IPS-15b (cell line): ENCODE results near the gene NLN.

Experiments used
- H3K27me3 ChIP-seq: one replicate; pipeline ENCODE4 v1.6.1; 2013; ENCODE audit warnings: low read length; ENCODE audit not compliant: control insufficient read depth, insufficient read depth
- H3K36me3 ChIP-seq: one replicate; pipeline ENCODE4 v1.6.1; 2013; ENCODE audit warnings: low read length; ENCODE audit not compliant: control insufficient read depth, insufficient read depth
- H3K4me1 ChIP-seq: one replicate; pipeline ENCODE4 v1.6.1; 2013; ENCODE audit warnings: mild to moderate bottlenecking, low read length; ENCODE audit not compliant: control insufficient read depth, insufficient read depth
- H3K4me3 ChIP-seq: one replicate; pipeline ENCODE4 v1.5.1; 2013; ENCODE audit warnings: low read depth, low read length
- H3K9ac ChIP-seq: one replicate; pipeline ENCODE4 v1.6.1; 2013; ENCODE audit warnings: low read depth, mild to moderate bottlenecking, low read length
- H3K9me3 ChIP-seq: one replicate; pipeline ENCODE4 v1.6.1; 2013; ENCODE audit warnings: mild to moderate bottlenecking, low read length; ENCODE audit not compliant: control insufficient read depth, insufficient read depth

Gene NLN

GRCh38 chr5:65736011-65736410, 14.0 kb downstream of the NLN start:
- Histone ChIP-seq H3K4me1 (peaks cover 3% of the 10 kb centered on the region), H3K4me3 (no peak overlapping the region), H3K36me3 (no peaks in the 10 kb centered on the region), H3K9me3 (no peaks in the 10 kb centered on the region), H3K27me3 (no peaks in the 10 kb centered on the region), H3K9ac (no peak overlapping the region)

- H3K27me3 ChIP-seq, result no peaks in the 10 kb centered on the region
- H3K36me3 ChIP-seq, result no peaks in the 10 kb centered on the region
- no peak overlapping the region for H3K4me3 ChIP-seq
- no peaks in the 10 kb centered on the region for H3K9me3 ChIP-seq
- H3K4me1 ChIP-seq, result peaks cover 3% of the 10 kb centered on the region
- no peak overlapping the region for H3K9ac ChIP-seq
Observed at GRCh38 chr5:65737842-65738241, 15.8 kb downstream of the NLN start.

DNA sequence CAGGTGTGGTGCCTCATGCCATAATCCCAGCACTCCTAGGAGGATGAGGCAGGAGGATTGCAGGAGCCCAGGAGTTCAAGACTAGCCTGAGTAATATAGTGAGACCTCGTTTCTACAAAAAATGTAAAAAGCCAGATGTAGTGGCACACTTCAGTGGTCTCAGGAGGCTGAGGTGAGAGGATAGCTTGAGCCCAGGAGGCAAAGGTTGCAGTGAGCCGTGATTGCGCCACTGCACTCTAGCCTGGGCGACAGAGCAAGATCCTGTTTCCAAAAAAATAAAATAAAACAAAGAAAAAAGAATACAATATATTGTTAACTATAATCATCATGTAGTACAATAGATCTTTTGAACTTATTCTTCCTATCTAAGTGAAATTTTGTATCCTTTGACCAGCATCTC, 16.3 kb downstream of the NLN start:
- H3K4me1 ChIP-seq, result peaks cover 3% of the 10 kb centered on the region
- H3K36me3 ChIP-seq, result no peaks in the 10 kb centered on the region
- no peak overlapping the region for H3K4me3 ChIP-seq
- no peaks in the 10 kb centered on the region for H3K27me3 ChIP-seq
- no peak overlapping the region for H3K9ac ChIP-seq
- H3K9me3 ChIP-seq, result no peaks in the 10 kb centered on the region

DNA sequence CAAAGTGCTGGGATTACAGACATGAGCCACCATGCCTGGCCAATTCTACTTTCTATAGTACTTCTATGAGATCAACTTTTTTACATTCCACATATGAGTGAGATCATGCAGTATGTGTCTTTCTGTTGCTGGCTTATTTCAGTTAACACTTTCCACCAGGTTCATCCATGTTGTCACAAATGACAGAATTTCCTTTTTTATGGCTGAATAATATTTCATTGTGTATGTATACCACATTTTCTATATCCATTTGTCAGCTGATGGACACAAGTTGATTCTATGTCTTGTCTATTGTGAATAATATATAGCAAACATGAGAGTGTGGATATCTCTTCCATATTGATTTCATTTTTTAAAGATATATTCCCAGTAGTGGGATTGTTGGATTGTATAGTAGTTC, 17.2 kb downstream of the NLN start:
- H3K4me1 ChIP-seq, result peaks cover 3% of the 10 kb centered on the region
- no peak overlapping the region for H3K4me3 ChIP-seq

GRCh38 chr5:65742565-65743231, 20.7 kb downstream of the NLN start:
- no peak overlapping the region for H3K9ac ChIP-seq
- no peak overlapping the region for H3K4me3 ChIP-seq
- no peaks in the 10 kb centered on the region for H3K9me3 ChIP-seq
- no peaks in the 10 kb centered on the region for H3K4me1 ChIP-seq
- H3K27me3 ChIP-seq, result no peaks in the 10 kb centered on the region
- no peaks in the 10 kb centered on the region for H3K36me3 ChIP-seq

More for the DNA sequence above, 17.2 kb downstream of the NLN start:
- Histone ChIP-seq H3K27me3 (no peaks in the 10 kb centered on the region), H3K9me3 (no peaks in the 10 kb centered on the region), H3K9ac (no peak overlapping the region), H3K36me3 (no peaks in the 10 kb centered on the region)

- Histone ChIP-seq H3K4me3 (no peak overlapping the region), H3K36me3 (no peaks in the 10 kb centered on the region), H3K27me3 (no peaks in the 10 kb centered on the region), H3K9me3 (no peaks in the 10 kb centered on the region), H3K9ac (no peak overlapping the region), H3K4me1 (no peaks in the 10 kb centered on the region)
Observed at GRCh38 chr5:65749221-65749844, 27.3 kb downstream of the NLN start.

- no peaks in the 10 kb centered on the region for H3K4me1 ChIP-seq
- no peaks in the 10 kb centered on the region for H3K9me3 ChIP-seq
- H3K9ac ChIP-seq, result no peak overlapping the region
- H3K36me3 ChIP-seq, result no peaks in the 10 kb centered on the region
- H3K4me3 ChIP-seq, result no peak overlapping the region
- H3K27me3 ChIP-seq, result no peaks in the 10 kb centered on the region
Observed at GRCh38 chr5:65749956-65750355, 28.0 kb downstream of the NLN start.

GRCh38 chr5:65750938-65751337, 28.9 kb downstream of the NLN start:
- Histone ChIP-seq H3K36me3 (no peaks in the 10 kb centered on the region), H3K4me3 (no peak overlapping the region), H3K9me3 (no peaks in the 10 kb centered on the region), H3K4me1 (no peaks in the 10 kb centered on the region), H3K27me3 (no peaks in the 10 kb centered on the region), H3K9ac (no peak overlapping the region)

- H3K9ac ChIP-seq, result no peak overlapping the region
- no peak overlapping the region for H3K4me3 ChIP-seq
- no peaks in the 10 kb centered on the region for H3K9me3 ChIP-seq
- no peaks in the 10 kb centered on the region for H3K36me3 ChIP-seq
- no peaks in the 10 kb centered on the region for H3K4me1 ChIP-seq
- H3K27me3 ChIP-seq, result no peaks in the 10 kb centered on the region
Observed at GRCh38 chr5:65753189-65753588, 31.2 kb downstream of the NLN start.

DNA sequence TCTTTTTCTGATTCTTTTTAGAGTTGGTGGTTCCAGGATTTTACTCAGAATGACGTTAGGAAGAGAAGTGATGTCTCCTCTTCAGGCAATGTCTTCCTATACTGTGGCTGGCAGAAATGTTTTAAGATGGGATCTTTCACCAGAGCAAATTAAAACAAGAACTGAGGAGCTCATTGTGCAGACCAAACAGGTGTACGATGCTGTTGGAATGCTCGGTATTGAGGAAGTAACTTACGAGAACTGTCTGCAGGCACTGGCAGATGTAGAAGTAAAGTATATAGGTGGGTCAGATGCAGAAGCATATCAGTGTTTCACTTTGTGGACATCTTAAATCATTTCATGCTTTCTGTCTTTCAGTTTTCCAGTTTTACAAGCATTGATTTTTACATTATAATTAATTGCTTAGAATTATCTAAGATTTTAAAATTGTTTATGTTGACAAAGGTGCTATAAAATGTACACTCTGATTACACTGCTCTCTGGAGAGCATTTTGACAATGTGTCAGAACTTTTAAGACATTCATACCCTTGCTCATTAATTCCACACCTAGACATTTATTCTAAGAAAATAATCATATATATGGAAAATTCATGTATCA, 36.6 kb downstream of the NLN start:
- no peaks in the 10 kb centered on the region for H3K9me3 ChIP-seq
- H3K4me1 ChIP-seq, result no peaks in the 10 kb centered on the region
- no peak overlapping the region for H3K9ac ChIP-seq
- H3K27me3 ChIP-seq, result no peaks in the 10 kb centered on the region
- no peaks in the 10 kb centered on the region for H3K36me3 ChIP-seq
- no peak overlapping the region for H3K4me3 ChIP-seq

- Histone ChIP-seq H3K36me3 (no peaks in the 10 kb centered on the region), H3K27me3 (no peaks in the 10 kb centered on the region), H3K4me3 (no peak overlapping the region), H3K4me1 (no peaks in the 10 kb centered on the region), H3K9ac (no peak overlapping the region), H3K9me3 (no peaks in the 10 kb centered on the region)
Observed at GRCh38 chr5:65760504-65761275, 38.7 kb downstream of the NLN start.
